Activated naive CD4-positive, alpha-beta T cell treated with anti-CD3 and anti-CD28 coated beads, Interleukin-2, amount 50 U/mL, for 72 hours (primary cell): ENCODE data around the gene CSF2RB. TPM values are rescaled to one million over a fixed set of nuclear protein-coding genes. Genes with fewer than 3 reads are reported as not detected.
A peak's percentile ranks its signal among the peaks of the same experiment; 100 is the strongest.

ENCODE experiments used
- ATAC-seq, 2 donors: fragments of 150-1000 bp; cut with Tn5 transposase; 2 replicates each; pipeline ENCODE4 v1.10.0; 2021; ENCODE audit warnings: mild to moderate bottlenecking in 2 of 2, moderate library complexity in 2 of 2
- DNase-seq, 2 donors: peaks; one replicate each; pipeline ENCODE4 v3.0.0; 2021 to 2022; ENCODE audit warnings: low spot score in 2 of 2
- H3K27ac Mint-ChIP-seq, 2 donors: one replicate each; pipeline ENCODE4 v1.8.0; 2022; ENCODE audit warnings: mild to moderate bottlenecking in 2 of 2, mixed read lengths in 2 of 2
- H3K36me3 Mint-ChIP-seq, 2 donors: one replicate each; pipeline ENCODE4 v1.8.0; 2022; ENCODE audit warnings: mixed read lengths in 2 of 2
- H3K9me3 Mint-ChIP-seq, 2 donors: one replicate each; pipeline ENCODE4 v1.8.0; 2022; ENCODE audit warnings: mixed read lengths in 2 of 2
- total RNA-seq, 2 donors: library from RNA; stranded (reverse); gene quantifications; one replicate each; pipeline ENCODE4 v1.2.3, GENCODE V29; 2022

Gene CSF2RB
- total RNA-seq, 2 donors from 2014 or later, result 0.87 to 1.4 TPM

DNA sequence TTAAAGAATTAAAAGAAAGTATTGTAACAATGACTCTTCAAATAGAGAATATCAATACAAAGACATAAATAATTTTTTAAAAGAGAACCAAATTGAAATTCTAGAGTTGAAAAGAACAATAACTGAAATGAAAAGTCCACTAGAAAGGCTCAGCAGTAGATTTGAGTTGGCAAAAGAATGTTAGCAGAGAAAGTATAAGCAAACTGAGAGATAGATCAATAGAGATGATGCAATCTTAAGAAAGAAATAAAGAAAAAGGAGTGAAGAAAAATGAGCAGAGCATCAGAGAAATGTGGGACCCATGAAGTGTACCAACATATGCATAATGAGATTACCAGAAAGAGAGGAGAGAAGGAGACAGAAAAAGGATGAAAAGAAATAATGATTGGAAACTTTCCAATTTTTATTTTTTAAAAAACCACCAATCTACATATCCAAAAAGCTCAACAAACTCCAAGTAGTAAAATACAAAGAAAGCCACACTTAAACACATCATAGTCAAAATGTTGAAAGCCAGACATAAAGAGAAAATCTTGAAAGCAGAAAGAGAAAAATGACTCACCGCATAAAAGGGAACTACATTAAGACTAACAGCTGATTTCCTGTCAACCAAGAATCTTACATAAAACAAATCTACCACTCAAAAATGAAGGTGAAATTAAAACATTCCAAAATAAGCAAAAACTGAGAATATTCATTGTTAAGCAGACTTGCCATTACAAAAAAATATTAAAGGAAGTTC, 31.8 kb upstream of the CSF2RB start:
- Mint-ChIP-seq H3K9me3 (peaks cover 6 to 24% of the 10 kb centered on the region in 2 donors), H3K27ac (peak overlapping the region; percentile 67 to 73), H3K36me3 (peaks cover 15 to 37% of the 10 kb centered on the region in 2 donors)
- ATAC-seq (peak; percentile 82 to 93), DNase-seq (no peak)

DNA sequence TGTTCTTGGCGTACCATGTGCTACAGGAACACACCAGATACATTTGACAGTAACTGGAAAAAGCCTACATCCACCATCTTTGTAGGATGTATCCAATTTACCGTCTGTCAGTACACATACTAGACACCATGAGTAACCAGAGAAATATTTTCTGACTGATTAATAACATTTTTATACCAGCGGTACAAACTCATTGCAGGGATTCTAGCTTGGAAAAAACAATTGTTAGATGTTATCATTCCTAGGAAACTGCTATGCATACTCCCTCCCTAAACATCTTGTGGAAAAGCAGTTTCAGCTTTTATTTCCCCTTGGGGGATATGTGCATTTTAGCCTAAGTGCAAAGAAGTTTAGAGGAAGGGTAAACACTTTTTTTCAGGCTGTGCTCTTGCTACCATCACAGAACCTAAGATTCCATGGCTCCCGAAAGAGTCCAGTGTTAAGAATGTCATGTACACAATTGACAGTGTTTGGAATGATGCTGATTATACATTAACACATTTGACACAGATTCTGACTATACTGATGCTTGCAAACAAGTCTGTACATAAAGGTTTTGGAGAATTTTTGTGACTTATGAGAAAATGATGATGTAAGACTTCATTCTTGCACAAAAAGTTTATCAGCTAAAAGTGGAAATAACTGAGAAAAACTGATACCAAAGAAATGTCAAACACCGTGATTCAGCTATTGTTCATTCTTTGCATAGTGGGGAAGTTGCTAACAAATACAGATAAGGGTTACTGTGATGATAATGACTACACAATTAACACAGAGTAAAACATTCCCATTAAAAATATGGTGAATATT, 28.9 kb upstream of the CSF2RB start:
- Mint-ChIP-seq H3K9me3 (peaks cover 6 to 23% of the 10 kb centered on the region in 2 donors), H3K36me3 (peaks cover 11 to 33% of the 10 kb centered on the region in 2 donors), H3K27ac (peak overlapping the region in 1 of 2 donors; percentile 69)
- ATAC-seq (peak; percentile 44 to 56), DNase-seq (no peak)

DNA sequence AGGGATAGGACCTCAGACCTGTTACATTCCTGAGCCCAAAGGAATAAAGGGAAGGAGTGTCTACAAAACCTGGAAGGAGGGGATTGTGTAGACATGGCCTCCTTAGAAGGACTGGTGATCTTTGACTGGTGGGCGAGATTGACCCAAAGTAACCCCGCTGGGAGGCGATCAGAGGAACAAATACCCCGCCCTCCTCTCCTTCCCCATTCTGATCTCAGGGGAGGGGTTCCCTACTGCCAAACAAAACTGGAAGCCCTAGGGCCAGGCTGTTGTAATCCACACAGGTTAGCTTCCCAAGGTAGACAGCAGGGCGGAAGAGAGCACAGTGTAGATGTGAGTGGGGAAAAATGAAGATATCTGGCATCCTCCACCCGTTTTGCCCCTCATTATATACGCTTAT, 28.0 kb upstream of the CSF2RB start:
- no peak for DNase-seq
- peak overlapping the region in 1 of 2 donors; percentile 69 for H3K27ac Mint-ChIP-seq
- ATAC-seq, result no peak
- peaks cover 5 to 24% of the 10 kb centered on the region in 2 donors for H3K36me3 Mint-ChIP-seq
- H3K9me3 Mint-ChIP-seq, result peaks cover 6 to 15% of the 10 kb centered on the region in 2 donors

DNA sequence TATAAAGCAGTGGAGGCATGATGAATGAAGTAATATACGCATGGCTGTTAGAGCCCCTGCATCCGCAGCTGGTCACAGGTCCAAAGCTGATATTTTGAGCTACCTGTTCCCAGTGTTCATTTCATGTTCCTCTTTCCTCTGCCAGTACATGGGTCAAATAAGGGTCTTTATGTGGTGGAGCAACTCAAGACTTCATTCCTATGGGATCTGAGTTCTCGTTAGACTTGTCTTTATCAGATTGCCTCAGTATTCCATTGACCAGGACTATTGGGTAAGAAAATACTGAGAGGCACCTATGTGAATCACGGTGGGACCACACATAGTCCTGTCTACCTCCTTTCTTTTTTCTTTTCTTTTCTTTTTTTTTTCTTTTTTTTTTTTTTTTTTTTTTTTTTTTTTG, 27.4 kb upstream of the CSF2RB start:
- Mint-ChIP-seq H3K36me3 (peaks cover 5 to 18% of the 10 kb centered on the region in 2 donors), H3K27ac (no peak overlapping the region), H3K9me3 (peaks cover 6 to 11% of the 10 kb centered on the region in 2 donors)
- no peak for ATAC-seq
- DNase-seq, result no peak

DNA sequence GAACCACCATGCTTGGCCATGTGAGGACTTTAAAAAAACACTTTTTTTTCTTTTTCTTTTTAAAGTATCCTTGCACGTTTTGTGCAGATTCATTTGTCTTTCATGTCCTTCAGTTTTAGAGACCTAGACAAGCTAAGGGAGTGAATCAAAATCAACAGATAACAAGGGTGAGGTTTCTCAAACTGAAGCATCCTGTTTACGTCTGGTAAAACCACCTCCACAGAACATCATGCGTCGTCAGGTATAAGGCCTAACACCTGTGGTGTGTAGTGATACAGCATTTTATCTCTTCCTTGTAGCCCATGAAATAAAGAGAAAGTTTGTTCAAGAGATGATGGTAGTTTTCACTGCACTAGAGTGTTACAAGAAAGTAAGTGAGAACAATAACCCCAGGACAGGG, 26.3 kb upstream of the CSF2RB start:
- H3K27ac Mint-ChIP-seq, result peak overlapping the region in 1 of 2 donors; percentile 39
- peaks cover 3 to 7% of the 10 kb centered on the region in 2 donors for H3K9me3 Mint-ChIP-seq
- ATAC-seq, result no peak
- no peak for DNase-seq
- peaks cover 5 to 13% of the 10 kb centered on the region in 2 donors for H3K36me3 Mint-ChIP-seq

DNA sequence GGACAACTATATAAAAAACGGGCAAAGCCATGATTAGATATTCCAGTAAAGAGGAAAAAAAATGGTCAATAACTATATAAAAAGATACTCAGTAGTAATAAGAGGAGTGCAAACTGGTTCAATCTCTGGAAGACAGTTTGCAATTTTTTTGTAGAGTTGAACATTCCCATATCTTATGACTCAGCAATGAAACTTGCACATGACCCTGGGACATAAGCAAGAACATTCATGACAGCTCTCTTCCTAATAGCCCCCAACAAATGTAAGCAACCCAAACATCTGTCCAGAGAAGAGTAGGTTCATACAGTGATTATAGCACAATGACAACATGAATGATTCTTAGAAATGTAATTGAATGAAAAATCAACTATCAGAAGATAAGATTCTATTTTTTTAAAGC, 21.8 kb upstream of the CSF2RB start:
- ATAC-seq, result no peak
- no peak for DNase-seq
- peaks cover 9 to 14% of the 10 kb centered on the region in 2 donors for H3K9me3 Mint-ChIP-seq
- H3K27ac Mint-ChIP-seq, result no peak overlapping the region
- H3K36me3 Mint-ChIP-seq, result peaks cover 8 to 12% of the 10 kb centered on the region in 2 donors

DNA sequence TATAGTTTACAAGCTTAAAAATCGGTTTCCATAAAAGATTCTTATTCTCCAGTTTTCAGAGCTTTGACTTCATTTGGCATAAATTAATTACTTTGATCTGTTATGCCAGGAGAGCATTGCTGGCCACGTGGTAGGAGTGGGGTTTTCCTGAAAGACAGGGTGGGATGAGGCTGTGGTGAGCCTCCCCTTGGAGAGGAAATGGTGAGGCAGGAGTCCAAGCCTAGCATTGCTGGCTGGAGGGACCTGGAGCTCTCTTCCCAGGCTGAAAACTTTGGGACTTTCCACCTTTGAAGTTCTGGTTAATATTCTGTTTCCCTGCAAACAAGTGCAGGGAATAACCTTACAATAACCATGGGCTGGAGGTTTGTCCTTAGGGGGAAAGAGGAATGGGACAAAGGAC, 21.1 kb upstream of the CSF2RB start:
- ATAC-seq (no peak), DNase-seq (no peak)
- Mint-ChIP-seq H3K9me3 (peaks cover 9 to 14% of the 10 kb centered on the region in 2 donors), H3K36me3 (peaks cover 8 to 12% of the 10 kb centered on the region in 2 donors), H3K27ac (no peak overlapping the region)

DNA sequence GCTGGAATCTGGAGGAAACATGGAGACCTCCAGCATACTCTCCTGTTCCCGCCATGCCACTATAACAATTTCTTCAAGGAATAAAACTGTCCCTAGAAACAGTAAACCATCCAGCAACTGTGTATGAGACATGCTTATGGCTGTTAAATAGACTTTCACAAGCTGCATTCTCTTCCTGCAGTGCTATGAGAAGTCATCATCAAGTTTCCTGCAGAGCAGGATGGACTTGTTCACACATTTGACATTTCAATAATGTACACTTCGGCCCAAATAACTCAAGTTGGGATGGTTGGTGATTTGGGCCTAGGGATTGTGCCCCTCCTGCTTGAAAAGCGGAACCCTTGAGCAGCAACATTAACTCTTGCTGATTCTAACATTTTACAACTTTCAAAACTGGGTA, 20.2 kb upstream of the CSF2RB start:
- DNase-seq, result no peak
- ATAC-seq, result no peak
- Mint-ChIP-seq H3K27ac (no peak overlapping the region), H3K9me3 (peaks cover 9 to 14% of the 10 kb centered on the region in 2 donors), H3K36me3 (peaks cover 8 to 12% of the 10 kb centered on the region in 2 donors)

DNA sequence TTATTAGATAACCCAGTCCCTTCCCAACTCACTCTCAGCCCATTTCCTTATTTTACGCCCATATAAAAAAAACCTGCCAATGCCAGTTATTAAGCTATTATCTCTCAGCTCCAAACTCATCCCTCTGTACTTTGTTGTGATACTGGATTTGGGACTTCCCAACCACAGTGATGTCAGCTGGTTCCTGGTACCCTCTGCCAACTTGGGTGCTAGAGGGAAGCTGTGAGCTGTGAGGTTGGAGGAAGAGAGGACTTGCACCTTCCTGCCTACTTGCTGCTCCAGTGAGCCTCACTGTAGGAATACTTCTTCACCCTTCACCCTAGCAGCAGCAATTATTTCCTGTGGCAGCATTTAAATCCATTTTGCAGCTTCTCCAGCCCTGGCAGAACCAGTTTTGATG, 19.2 kb upstream of the CSF2RB start:
- no peak for ATAC-seq
- Mint-ChIP-seq H3K27ac (peak overlapping the region in 1 of 2 donors; percentile 51), H3K36me3 (peaks cover 8 to 12% of the 10 kb centered on the region in 2 donors), H3K9me3 (peaks cover 9 to 14% of the 10 kb centered on the region in 2 donors)
- no peak for DNase-seq

DNA sequence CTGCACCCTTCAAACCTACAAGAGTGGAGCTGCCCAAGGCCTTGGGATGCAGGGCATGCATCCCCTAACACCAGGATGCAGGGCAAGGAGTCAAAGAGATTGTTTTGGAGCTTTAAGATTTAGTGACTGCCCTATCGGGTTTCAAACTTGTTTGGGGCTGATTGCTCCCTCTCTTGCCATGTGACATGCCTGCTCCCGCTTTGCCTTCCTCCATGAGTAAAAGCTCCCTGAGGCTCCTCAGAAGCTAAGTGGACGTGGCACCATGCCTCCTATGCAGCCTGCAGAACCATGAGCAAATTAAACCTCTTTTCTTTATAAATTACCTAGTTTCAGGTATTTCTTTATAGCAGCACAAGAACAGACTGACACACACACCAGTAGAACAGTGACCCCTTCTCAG, 15.8 kb upstream of the CSF2RB start:
- DNase-seq (no peak), ATAC-seq (no peak)
- H3K27ac Mint-ChIP-seq, result no peak overlapping the region
- H3K9me3 Mint-ChIP-seq, result peaks cover 9 to 14% of the 10 kb centered on the region in 2 donors
- peaks cover 8 to 12% of the 10 kb centered on the region in 2 donors for H3K36me3 Mint-ChIP-seq

DNA sequence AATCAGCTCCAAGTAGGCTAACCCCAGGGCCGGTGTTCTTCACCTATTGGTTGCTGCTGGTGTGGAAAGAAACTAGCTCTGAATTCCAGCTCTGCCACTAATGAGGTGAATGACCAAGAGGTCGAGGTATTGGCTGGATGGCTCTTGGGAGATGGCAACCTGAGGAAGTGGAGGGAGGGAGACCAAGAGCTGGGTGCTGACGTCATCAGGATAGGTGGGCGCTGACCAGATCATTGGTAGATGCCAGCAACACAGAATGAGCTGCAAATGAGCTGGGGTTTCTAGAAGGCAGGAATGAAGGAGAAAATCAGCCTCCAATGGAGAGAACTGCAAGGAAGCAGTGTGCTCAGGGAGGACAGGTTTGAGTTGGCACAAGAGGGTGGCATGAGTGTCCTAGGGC, 14.7 kb upstream of the CSF2RB start:
- Mint-ChIP-seq H3K36me3 (peaks cover 8 to 12% of the 10 kb centered on the region in 2 donors), H3K9me3 (peaks cover 9 to 14% of the 10 kb centered on the region in 2 donors), H3K27ac (peak overlapping the region in 1 of 2 donors; percentile 73)
- DNase-seq (no peak), ATAC-seq (no peak)

DNA sequence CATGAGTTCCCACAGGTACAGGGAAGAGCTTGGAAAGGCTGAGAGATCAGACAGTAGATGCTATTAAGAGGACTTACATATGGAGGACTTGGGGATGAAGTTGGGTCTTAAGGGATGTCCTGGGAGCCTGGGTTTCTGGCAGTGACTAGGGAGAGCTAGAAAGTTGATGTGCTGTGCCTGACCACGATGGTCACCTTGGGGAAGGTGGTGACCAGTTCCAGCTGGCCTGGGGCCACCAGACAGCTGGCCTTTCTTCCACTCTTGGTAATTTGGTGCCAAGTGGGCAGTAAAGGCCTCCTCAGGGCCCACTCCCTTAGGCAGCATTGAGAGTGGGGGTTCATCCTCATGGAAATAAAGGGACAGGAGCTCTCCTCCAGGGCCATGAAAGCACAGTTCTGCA, 13.9 kb upstream of the CSF2RB start:
- Mint-ChIP-seq H3K36me3 (peaks cover 8 to 12% of the 10 kb centered on the region in 2 donors), H3K9me3 (peaks cover 9 to 14% of the 10 kb centered on the region in 2 donors), H3K27ac (no peak overlapping the region)
- DNase-seq (no peak), ATAC-seq (no peak)

DNA sequence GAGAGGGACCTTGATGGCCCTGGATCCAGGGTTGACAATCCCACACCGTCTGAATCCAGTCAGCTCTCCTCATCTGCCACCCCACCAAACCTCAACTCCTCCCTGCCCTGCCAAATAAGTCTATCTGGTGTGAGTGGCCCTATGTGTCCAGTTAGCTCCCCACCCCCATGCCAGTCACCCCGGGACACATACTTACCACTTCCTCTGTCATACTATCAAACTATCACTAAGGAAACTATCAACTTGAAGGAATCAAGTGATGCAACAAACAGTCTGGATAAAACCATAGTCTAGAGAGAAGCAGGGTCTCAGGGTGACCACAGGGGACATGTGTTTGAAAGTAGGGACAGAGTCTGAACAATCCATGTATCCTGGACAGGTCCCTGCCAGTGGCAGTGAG, 13.2 kb upstream of the CSF2RB start:
- ATAC-seq (no peak), DNase-seq (no peak)
- peaks cover 2 to 7% of the 10 kb centered on the region in 2 donors for H3K36me3 Mint-ChIP-seq
- no peak overlapping the region for H3K27ac Mint-ChIP-seq
- H3K9me3 Mint-ChIP-seq, result peaks cover 5 to 9% of the 10 kb centered on the region in 2 donors

DNA sequence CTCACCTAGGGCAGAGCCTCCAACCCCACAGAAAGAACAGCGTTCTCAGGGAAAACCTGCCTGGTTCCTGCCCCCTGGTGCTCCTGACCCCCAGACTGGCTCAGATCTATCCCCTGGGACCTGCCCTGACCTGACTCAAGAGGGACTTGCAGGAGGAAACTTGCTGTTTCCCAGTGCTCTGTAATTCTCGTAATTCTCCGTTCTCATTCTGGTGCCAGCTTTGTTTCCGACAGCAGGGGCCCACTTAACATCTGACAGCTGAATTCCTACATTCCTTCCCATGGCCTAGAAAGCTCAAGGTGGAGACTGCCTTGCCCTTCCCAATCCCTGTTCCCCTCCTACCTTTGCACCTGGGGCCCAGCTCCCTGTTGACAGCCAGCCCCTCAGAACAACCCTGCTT, 12.5 kb upstream of the CSF2RB start:
- DNase-seq (no peak), ATAC-seq (no peak)
- Mint-ChIP-seq H3K36me3 (peaks cover 0 to 6% of the 10 kb centered on the region in 2 donors), H3K9me3 (peaks cover 3 to 5% of the 10 kb centered on the region in 2 donors), H3K27ac (peak overlapping the region in 1 of 2 donors; percentile 68)

DNA sequence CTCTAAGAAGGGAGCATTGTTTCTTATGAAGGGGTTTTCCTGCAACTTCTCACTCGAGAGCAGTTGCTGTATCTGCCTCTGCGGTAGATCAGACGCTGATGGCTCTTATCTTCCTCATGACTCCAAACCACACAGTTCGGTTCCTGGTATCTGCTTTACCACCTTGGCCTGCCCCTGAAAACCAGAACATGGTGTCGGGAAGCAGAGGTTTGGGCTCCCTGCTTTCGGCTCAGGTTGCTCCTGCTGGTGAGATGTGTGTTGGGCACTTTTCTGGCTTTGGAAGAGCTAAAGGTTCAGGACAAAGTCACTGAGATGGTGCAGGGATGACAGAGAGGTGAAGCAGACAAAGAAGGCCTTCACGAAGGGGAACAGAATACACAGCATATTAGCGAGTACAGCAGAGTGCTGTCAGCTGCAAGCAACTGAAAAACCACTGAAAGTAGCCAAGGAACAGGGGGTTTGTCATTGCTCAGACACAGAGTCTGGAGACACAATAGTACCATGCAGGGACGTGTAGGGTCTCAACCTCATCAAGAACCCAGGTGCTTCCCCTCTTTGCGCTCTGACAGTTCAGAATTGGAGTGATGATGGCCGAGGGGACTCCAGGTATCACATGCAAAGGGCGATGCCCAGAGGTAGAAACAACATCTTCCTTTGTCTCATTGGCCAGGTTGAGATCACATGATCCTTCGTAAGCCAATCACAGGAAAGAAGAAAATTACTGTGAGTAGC, 11.9 kb upstream of the CSF2RB start:
- DNase-seq (no peak), ATAC-seq (peak; percentile 87)
- Mint-ChIP-seq H3K9me3 (peaks cover 0 to under 1% of the 10 kb centered on the region in 2 donors), H3K27ac (peak overlapping the region in 1 of 2 donors; percentile 68), H3K36me3 (no peaks in the 10 kb centered on the region)

DNA sequence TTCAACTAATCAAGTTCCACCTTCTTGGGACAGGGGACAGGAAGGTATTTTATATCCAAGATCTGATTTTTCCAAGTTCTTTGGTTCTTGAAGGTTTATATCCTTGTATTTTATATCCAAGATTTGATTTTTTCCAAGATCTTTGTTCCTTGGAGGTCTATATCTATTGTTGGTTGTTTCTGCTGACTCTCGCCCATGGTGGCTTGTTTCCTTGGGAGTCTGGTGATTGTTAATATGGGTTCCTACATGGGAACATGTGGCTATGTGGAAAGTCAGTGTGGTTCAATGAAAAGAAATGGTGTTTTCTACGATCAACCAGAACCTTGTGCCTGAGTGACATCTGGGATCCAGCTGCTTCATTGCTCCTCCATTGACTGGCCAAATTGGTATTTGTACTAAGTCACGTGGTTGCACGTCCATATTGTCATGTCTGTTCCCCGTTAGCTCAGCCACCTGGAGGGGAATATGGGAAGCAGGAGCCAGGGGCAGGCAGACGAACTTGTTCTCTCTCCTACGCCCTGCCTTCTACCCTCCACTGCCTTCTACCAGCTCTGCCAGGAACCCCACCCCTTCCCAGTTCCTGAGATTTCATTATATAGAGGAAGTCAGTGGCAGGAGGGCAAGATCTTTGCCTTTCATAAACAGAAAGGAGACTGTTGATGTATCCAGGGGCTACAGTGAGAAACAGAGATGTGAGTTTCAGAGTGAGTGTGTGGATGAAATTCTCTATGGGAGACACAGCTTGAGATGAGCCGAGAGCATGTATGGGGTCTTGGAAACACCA, 11.1 kb upstream of the CSF2RB start:
- DNase-seq, result no peak
- H3K9me3 Mint-ChIP-seq, result no peaks in the 10 kb centered on the region
- H3K27ac Mint-ChIP-seq, result peak overlapping the region in 1 of 2 donors; percentile 47
- no peaks in the 10 kb centered on the region for H3K36me3 Mint-ChIP-seq
- ATAC-seq, result no peak
